DOHH2 (cell line): Measurements from ENCODE around the gene SDE2.

Experiments used
- H3F3A ChIP-seq: fragments of 200-600 bp; sonication (generic), shearing (Covaris generic); 2 replicates; pipeline ENCODE4 v1.6.0; 2016; ENCODE audit warnings: antibody characterized with exemption, mild to moderate bottlenecking; ENCODE audit not compliant: control insufficient read depth, insufficient read depth
- H3K27ac ChIP-seq: fragments of 200-600 bp; sonication (generic); 2 replicates; pipeline ENCODE4 v1.5.1; 2014; ENCODE audit warnings: low read depth, mild to moderate bottlenecking, low read length, moderate library complexity
- H3K27me3 ChIP-seq: fragments of 200-600 bp; sonication (generic); 2 replicates; pipeline ENCODE4 v1.6.1; 2014; ENCODE audit warnings: mild to moderate bottlenecking, low read length, mixed read lengths; ENCODE audit not compliant: control insufficient read depth
- H3K36me3 ChIP-seq: fragments of 200-600 bp; sonication (generic); 2 replicates; pipeline ENCODE4 v1.6.1; 2014; ENCODE audit warnings: mild to moderate bottlenecking, low read length, moderate library complexity, mixed read lengths; ENCODE audit not compliant: control insufficient read depth
- H3K4me1 ChIP-seq: fragments of 200-600 bp; sonication (generic); 2 replicates; pipeline ENCODE4 v1.6.1; 2014; ENCODE audit warnings: mild to moderate bottlenecking, low read length, mixed read lengths; ENCODE audit not compliant: control insufficient read depth
- H3K4me2 ChIP-seq: fragments of 200-600 bp; sonication (generic); 2 replicates; pipeline ENCODE4 v1.6.0; 2014; ENCODE audit warnings: mild to moderate bottlenecking, low read length, moderate library complexity
- H3K4me3 ChIP-seq: fragments of 200-600 bp; sonication (generic); 2 replicates; pipeline ENCODE4 v1.5.1; 2014; ENCODE audit warnings: mild to moderate bottlenecking, low read length, mixed read lengths
- H3K79me2 ChIP-seq: fragments of 200-600 bp; sonication (generic); 2 replicates; pipeline ENCODE4 v1.6.1; 2014; ENCODE audit warnings: mild to moderate bottlenecking, low read length, mixed read lengths; ENCODE audit not compliant: control insufficient read depth
- H3K9me2 ChIP-seq: fragments of 200-600 bp; sonication (generic); replicated peaks from 2 replicates; pipeline ENCODE4 v1.6.1; 2014; ENCODE audit warnings: mild to moderate bottlenecking, low read length, mixed read lengths; ENCODE audit not compliant: control insufficient read depth
- H3K9me3 ChIP-seq: fragments of 200-600 bp; sonication (generic); 2 replicates; pipeline ENCODE4 v1.6.1; 2014; ENCODE audit warnings: antibody characterized with exemption, low read length, mixed read lengths; ENCODE audit not compliant: control insufficient read depth, insufficient read depth
- H4K20me1 ChIP-seq: fragments of 200-600 bp; sonication (generic); 2 replicates; pipeline ENCODE4 v1.6.0; 2014; ENCODE audit warnings: low read depth, mild to moderate bottlenecking, antibody characterized with exemption, low read length, moderate library complexity; ENCODE audit not compliant: control insufficient read depth, insufficient read depth
- EZH2phosphoT487 ChIP-seq: fragments of 200-600 bp; sonication (generic); IDR thresholded peaks from 2 replicates; pipeline ENCODE4 v1.6.1; 2017; ENCODE audit warnings: borderline replicate concordance, mild to moderate bottlenecking, antibody characterized with exemption, low read length, moderate library complexity, mixed read lengths
- TF ChIP-seq, protein P1 (sequence below): fragments of 200-600 bp; sonication (generic); IDR thresholded peaks from one replicate; pipeline ENCODE4 v1.5.1; 2014; ENCODE audit warnings: antibody characterized with exemption, mild to moderate bottlenecking, low read depth, low read length; ENCODE audit not compliant: poor library complexity, severe bottlenecking

Gene SDE2

DNA sequence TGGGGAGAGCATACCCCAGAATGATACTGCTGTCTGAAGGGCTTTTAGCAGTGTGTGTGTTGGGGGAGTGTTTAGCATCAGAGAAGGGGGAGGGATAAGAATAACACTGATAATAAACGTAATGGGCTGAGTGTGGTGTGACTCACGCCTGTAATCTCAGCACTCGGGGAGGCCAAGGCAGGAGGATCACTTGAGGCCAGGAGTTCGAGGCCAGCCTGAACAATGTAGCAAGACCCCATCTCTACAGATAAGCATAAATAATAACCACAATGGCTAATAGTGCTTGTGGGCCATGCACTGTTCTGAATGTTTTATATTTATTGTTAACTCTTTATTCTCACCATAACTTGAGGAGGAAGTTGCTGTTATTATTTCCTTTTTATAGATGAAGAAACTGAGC lies 55.6 kb downstream of the SDE2 start:
- H3K36me3 ChIP-seq, result peaks cover 8% of the 10 kb centered on the region; the same call in 1 of the 2 replicates
- peaks cover 14% of the 10 kb centered on the region; the same call in 1 of the 2 replicates for H3K27me3 ChIP-seq

DNA sequence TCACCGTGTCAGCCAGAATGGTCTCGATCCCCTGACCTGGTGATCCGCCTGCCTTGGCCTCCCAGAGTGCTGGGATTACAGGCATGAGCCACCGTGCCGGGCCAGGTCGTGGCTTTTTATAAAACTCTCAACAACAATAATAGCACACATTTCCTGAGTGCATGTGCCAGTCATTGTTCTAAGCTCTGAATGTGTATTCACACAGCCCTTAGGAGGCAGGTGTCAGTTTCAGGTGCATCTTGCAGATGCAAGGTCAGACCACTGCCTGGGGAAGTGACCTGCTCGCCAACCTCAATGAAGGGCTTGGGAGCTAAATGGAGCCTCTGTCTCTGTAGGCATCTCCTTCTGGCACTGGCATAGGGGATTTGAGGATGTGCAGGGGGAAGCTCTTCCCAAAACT lies 56.6 kb downstream of the SDE2 start:
- no peaks in the 10 kb centered on the region for H4K20me1 ChIP-seq
- H3K4me3 ChIP-seq, result no peak overlapping the region
- no peaks in the 10 kb centered on the region for H3K9me2 ChIP-seq
- peaks cover 8% of the 10 kb centered on the region; the same call in 1 of the 2 replicates for H3K27me3 ChIP-seq
- peak overlapping the region; percentile 35 for H3K4me2 ChIP-seq
- no peaks in the 10 kb centered on the region for H3K79me2 ChIP-seq
- H3K4me1 ChIP-seq, result peaks cover 28% of the 10 kb centered on the region
- no peaks in the 10 kb centered on the region for H3F3A ChIP-seq
- no peaks in the 10 kb centered on the region for H3K9me3 ChIP-seq
- H3K36me3 ChIP-seq, result peaks cover 8% of the 10 kb centered on the region; the same call in 1 of the 2 replicates
- TF ChIP-seq, protein P1, sequence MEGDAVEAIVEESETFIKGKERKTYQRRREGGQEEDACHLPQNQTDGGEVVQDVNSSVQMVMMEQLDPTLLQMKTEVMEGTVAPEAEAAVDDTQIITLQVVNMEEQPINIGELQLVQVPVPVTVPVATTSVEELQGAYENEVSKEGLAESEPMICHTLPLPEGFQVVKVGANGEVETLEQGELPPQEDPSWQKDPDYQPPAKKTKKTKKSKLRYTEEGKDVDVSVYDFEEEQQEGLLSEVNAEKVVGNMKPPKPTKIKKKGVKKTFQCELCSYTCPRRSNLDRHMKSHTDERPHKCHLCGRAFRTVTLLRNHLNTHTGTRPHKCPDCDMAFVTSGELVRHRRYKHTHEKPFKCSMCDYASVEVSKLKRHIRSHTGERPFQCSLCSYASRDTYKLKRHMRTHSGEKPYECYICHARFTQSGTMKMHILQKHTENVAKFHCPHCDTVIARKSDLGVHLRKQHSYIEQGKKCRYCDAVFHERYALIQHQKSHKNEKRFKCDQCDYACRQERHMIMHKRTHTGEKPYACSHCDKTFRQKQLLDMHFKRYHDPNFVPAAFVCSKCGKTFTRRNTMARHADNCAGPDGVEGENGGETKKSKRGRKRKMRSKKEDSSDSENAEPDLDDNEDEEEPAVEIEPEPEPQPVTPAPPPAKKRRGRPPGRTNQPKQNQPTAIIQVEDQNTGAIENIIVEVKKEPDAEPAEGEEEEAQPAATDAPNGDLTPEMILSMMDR, result no peak
- TF ChIP-seq EZH2phosphoT487, result no peak
- no peak overlapping the region for H3K27ac ChIP-seq

More for the DNA sequence above, 55.6 kb downstream of the SDE2 start:
- no peaks in the 10 kb centered on the region for H3K79me2 ChIP-seq
- no peak overlapping the region for H3K27ac ChIP-seq
- no peaks in the 10 kb centered on the region for H3K9me3 ChIP-seq
- no peak for TF ChIP-seq EZH2phosphoT487
- TF ChIP-seq, protein P1, result no peak
- no peaks in the 10 kb centered on the region for H3K9me2 ChIP-seq
- no peak overlapping the region for H3K4me2 ChIP-seq
- peaks cover 28% of the 10 kb centered on the region for H3K4me1 ChIP-seq
- no peaks in the 10 kb centered on the region for H4K20me1 ChIP-seq
- no peaks in the 10 kb centered on the region for H3F3A ChIP-seq
- H3K4me3 ChIP-seq, result no peak overlapping the region

DNA sequence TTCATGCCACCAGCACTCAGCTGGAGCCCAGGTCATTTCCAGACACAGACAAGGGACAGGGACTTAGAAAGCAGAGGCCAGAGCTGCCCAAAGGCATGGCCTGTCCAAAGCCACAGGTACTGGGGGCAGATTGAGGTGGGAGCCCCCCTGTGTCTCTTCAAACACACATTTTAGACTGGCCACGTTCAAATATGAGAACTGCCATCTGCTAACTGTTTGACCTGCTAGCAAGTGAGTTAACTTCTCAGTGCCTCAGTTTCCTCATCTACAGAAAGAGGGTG lies 57.3 kb downstream of the SDE2 start:
- peaks cover 29% of the 10 kb centered on the region for H3K4me1 ChIP-seq
- H3K27ac ChIP-seq, result no peak overlapping the region
- H3K27me3 ChIP-seq, result peaks cover 5% of the 10 kb centered on the region; the same call in 1 of the 2 replicates
- H3K4me2 ChIP-seq, result no peak overlapping the region
- no peaks in the 10 kb centered on the region for H3K79me2 ChIP-seq
- no peak for TF ChIP-seq EZH2phosphoT487
- TF ChIP-seq, protein P1, result no peak
- no peaks in the 10 kb centered on the region for H3K9me3 ChIP-seq
- no peaks in the 10 kb centered on the region for H3K9me2 ChIP-seq
- no peaks in the 10 kb centered on the region for H3F3A ChIP-seq
- H3K36me3 ChIP-seq, result peaks cover 8% of the 10 kb centered on the region; the same call in 1 of the 2 replicates
- H4K20me1 ChIP-seq, result no peaks in the 10 kb centered on the region
- no peak overlapping the region for H3K4me3 ChIP-seq
